A673 (cell line): ENCODE results near the gene SVOP.

ENCODE experiments used
- EZH2 ChIP-seq: fragments of 200-600 bp; sonication (generic); IDR thresholded peaks from 2 replicates; pipeline ENCODE4 v1.6.1; 2017; ENCODE audit warnings: borderline replicate concordance, low read depth, mild to moderate bottlenecking, mixed read lengths, antibody characterized with exemption, low read length; ENCODE audit not compliant: poor library complexity, severe bottlenecking
- TF ChIP-seq, protein P1 (sequence below): fragments of 300-800, 200-600 bp; sonication (generic); conservative IDR thresholded peaks from 2 replicates; pipeline ENCODE4 v1.5.1; 2017; ENCODE audit warnings: low read depth, mild to moderate bottlenecking, antibody characterized with exemption, low read length, moderate library complexity, mixed read lengths

DNA sequence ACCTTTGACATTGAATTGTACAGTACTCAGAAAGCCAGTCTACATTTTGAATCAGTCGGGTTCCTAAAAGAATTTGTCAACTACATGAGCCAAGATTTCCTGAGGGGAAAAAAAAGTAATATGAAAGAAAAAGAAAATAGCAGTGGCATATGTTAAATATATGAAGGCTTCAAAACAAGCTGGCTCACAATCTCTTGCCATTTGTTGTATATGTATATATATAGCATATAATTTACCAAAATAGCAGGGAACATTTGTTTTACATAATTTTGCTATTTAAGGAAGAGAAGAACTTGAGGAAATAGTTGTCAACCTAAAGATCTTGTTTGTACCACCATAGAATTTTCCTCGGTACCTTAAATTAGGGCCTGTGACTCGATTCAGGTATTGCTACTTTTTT is 16.9 kb downstream of the SVOP start:
- TF ChIP-seq, protein P1, sequence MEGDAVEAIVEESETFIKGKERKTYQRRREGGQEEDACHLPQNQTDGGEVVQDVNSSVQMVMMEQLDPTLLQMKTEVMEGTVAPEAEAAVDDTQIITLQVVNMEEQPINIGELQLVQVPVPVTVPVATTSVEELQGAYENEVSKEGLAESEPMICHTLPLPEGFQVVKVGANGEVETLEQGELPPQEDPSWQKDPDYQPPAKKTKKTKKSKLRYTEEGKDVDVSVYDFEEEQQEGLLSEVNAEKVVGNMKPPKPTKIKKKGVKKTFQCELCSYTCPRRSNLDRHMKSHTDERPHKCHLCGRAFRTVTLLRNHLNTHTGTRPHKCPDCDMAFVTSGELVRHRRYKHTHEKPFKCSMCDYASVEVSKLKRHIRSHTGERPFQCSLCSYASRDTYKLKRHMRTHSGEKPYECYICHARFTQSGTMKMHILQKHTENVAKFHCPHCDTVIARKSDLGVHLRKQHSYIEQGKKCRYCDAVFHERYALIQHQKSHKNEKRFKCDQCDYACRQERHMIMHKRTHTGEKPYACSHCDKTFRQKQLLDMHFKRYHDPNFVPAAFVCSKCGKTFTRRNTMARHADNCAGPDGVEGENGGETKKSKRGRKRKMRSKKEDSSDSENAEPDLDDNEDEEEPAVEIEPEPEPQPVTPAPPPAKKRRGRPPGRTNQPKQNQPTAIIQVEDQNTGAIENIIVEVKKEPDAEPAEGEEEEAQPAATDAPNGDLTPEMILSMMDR = no peak
- no peak for TF ChIP-seq EZH2
